Erythroblast (primary cell): ENCODE data around the gene ADRA2C.

Experiments
- GATA1 ChIP-seq: IDR thresholded peaks from 2 replicates; pipeline ENCODE4 v1.6.1; 2011; ENCODE audit warnings: low read depth, mild to moderate bottlenecking, control low read depth, low read length, moderate library complexity
- POLR2A ChIP-seq: IDR thresholded peaks from 2 replicates; pipeline ENCODE4 v1.6.1; 2011; ENCODE audit warnings: mild to moderate bottlenecking, low read length

DNA sequence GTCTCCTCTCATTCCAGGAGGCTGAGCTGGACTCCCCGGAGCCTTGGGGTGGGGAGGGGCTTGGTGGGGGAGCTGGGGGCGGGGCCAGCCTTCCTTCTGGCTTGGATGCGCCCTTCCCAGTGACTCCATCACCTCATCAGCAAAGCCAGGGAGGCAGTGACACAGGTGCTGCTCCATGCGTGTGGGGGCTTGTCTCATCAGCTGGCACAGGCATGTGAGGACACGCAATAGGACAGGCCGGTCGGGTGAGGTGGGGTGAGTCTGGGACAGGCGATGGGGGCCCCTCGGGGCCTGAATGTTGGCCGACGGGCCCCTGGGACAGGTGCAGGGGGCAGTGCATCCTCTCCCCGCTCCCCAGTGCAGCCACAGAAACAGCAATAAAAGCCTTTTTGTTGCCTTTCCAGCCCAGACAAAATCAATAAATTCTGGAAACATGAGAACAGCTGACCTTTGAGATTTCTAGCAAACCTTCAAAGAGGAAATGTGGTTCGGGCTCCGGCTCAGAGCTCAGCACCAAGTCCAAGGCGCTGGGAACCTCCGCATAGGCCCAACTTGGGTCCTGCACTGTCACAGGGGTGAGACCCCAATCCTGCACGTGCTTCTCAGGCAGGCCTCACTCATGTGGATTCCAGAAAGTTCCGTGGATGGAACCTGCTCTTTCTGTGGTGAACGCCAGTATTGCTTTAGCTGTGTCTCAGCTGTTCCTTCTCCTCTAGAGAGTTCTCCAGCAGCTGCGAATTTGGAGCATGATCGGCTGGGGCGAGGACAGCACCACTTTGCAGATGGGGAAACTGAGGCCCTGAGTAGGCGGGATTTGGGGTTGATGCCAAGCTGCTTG is 18.5 kb downstream of the ADRA2C start:
- TF ChIP-seq POLR2A, result no peak
- no peak for TF ChIP-seq GATA1
